ENCODE results near the gene ESRRA. TPM values are rescaled to one million over a fixed set of nuclear protein-coding genes. Genes with fewer than 3 reads are reported as not detected.

The ESRRA gene
- total RNA-seq, 1 experiment from 2014 or later: 111 TPM

GRCh38 chr11:64265176-64266160 lies 39.9 kb upstream of the ESRRA start:
- Histone ChIP-seq H3K9ac (ENCODE audit: low read length) (no peak overlapping the region), H3F3A (ENCODE audit: low read length, unreplicated experiment) (no peaks in the 10 kb centered on the region), H2AFZ (ENCODE audit: low read length) (no peak overlapping the region), H3K9me3 (ENCODE audit: low read length) (no peaks in the 10 kb centered on the region), H3K79me2 (ENCODE audit: low read length) (no peaks in the 10 kb centered on the region), H3K27ac (ENCODE audit: low read length) (no peak overlapping the region), H3K4me2 (ENCODE audit: low read length) (no peak overlapping the region), H3K9me2 (replicated peaks; ENCODE audit: low read length) (no peaks in the 10 kb centered on the region), H3K27me3 (ENCODE audit: low read length) (no peaks in the 10 kb centered on the region), H4K20me1 (ENCODE audit: low read length) (no peaks in the 10 kb centered on the region), H3K4me3 (ENCODE audit: low read length) (no peak overlapping the region), H3K4me1 (ENCODE audit: insufficient read depth, low read length) (peaks cover 26% of the 10 kb centered on the region), H3K36me3 (ENCODE audit: low read depth, low read length) (peaks cover 31% of the 10 kb centered on the region; the same call in 1 of the 2 replicates)
- DNase-seq (no peak), ATAC-seq (no peak)
- ChIA-PET CTCF (no interaction called here), POLR2A (ENCODE audit: unreplicated experiment) (interaction anchor here (0.6 kb wide), 1 partner anchor 17 kb away, joined by 3 read pairs; no protein-coding TSS in a partner anchor)
- no peak for TF ChIP-seq EZH2phosphoT487 (IDR thresholded peaks at IDR 0.05; ENCODE audit: borderline replicate concordance, low read length)
- no peak for TF ChIP-seq EZH2 (IDR thresholded peaks at IDR 0.05; ENCODE audit: low read length, unreplicated experiment)
- no peak for TF ChIP-seq CTCF (conservative IDR thresholded peaks at IDR 0.05; ENCODE audit: low read depth, low read length)
- intact Hi-C loops (cut with micrococcal nuclease): no loop called here
- BruUV-seq (replicated peaks): no TSS peak

- ChIA-PET POLR2A (ENCODE audit: unreplicated experiment) (interaction anchor here (0.6 kb wide), 1 partner anchor 20 kb away, joined by 3 read pairs; no protein-coding TSS in a partner anchor), CTCF (no interaction called here)
- peaks cover 25% of the 10 kb centered on the region; the same call in 1 of the 2 replicates for H3K36me3 ChIP-seq (ENCODE audit: low read depth, low read length)
- H3K4me3 ChIP-seq (ENCODE audit: low read length): no peak overlapping the region
- no peak overlapping the region for H3K4me2 ChIP-seq (ENCODE audit: low read length)
- H3F3A ChIP-seq (ENCODE audit: low read length, unreplicated experiment): no peaks in the 10 kb centered on the region
- H3K9ac ChIP-seq (ENCODE audit: low read length): no peak overlapping the region
- no peak overlapping the region for H2AFZ ChIP-seq (ENCODE audit: low read length)
- H3K9me2 ChIP-seq (replicated peaks; ENCODE audit: low read length): no peaks in the 10 kb centered on the region
- no peaks in the 10 kb centered on the region for H3K9me3 ChIP-seq (ENCODE audit: low read length)
- H3K27me3 ChIP-seq (ENCODE audit: low read length): no peaks in the 10 kb centered on the region
- H3K4me1 ChIP-seq (ENCODE audit: insufficient read depth, low read length): peaks cover 31% of the 10 kb centered on the region
- no TSS peak for BruUV-seq (replicated peaks)
- DNase-seq: peak; percentile 60
- ATAC-seq: no peak
- no peak for TF ChIP-seq EZH2 (IDR thresholded peaks at IDR 0.05; ENCODE audit: low read length, unreplicated experiment)
- TF ChIP-seq EZH2phosphoT487 (IDR thresholded peaks at IDR 0.05; ENCODE audit: borderline replicate concordance, low read length): no peak
- no peak for TF ChIP-seq CTCF (conservative IDR thresholded peaks at IDR 0.05; ENCODE audit: low read depth, low read length)
- H4K20me1 ChIP-seq (ENCODE audit: low read length): no peaks in the 10 kb centered on the region
- intact Hi-C loops (cut with micrococcal nuclease): no loop called here
- no peak overlapping the region for H3K27ac ChIP-seq (ENCODE audit: low read length)
- peaks cover under 1% of the 10 kb centered on the region; the same call in 1 of the 2 replicates for H3K79me2 ChIP-seq (ENCODE audit: low read length)
These were observed 39.0 kb upstream of the ESRRA start for GRCh38 chr11:64266339-64266738.
